Inferior parietal cortex (tissue), 1 donor: ENCODE measurements around the gene SYT1.

Experiments
- DNase-seq: peaks from one replicate; pipeline ENCODE4 v3.0.0-alpha.2; 2016; ENCODE audit errors: extremely low spot score

SYT1 gene

DNA sequence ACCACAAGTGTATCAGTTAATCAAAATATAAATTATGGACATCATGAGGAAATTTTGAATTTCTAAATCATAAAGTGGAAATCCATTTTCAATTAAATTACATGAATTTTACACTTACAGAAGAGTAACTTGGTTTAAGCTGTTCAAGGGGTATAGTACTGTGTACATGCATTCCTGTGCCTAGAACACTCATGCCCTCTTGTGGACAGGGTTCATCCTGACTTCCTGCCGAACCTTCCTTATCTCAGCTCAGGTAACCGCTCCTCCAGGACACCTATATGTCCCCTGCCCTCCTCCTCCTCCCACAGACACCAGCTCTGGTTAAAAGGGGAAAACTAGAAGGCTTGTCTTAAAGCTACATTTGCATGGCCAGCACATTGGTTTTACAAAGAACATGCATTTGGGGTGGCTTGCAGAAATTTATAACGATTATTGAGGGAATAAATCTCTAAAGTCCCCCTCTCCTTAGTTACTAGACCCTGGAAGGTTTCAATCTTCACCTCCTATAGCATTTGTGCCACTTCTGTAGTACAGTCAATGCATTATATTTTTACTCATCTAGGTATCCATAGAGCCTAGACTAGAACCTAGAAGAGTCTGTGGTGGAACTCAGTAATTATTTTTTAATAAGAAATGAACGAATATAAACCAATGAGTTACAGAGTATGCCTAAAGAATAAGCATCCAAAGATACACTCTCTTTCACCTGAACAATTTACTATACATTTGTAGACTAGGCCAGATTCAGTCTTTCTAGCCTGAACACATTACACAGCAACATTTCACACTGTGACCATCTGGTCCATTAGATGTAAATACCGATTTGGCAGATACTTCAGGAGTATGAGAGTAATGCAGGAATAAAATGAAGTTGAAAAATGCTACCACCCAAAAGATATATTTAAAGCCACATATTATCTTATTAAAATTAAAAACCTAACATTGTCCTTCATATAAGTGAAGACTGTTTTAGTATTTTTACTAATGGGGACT lies 480.6 kb downstream of the SYT1 start:
- no peak for DNase-seq

DNA sequence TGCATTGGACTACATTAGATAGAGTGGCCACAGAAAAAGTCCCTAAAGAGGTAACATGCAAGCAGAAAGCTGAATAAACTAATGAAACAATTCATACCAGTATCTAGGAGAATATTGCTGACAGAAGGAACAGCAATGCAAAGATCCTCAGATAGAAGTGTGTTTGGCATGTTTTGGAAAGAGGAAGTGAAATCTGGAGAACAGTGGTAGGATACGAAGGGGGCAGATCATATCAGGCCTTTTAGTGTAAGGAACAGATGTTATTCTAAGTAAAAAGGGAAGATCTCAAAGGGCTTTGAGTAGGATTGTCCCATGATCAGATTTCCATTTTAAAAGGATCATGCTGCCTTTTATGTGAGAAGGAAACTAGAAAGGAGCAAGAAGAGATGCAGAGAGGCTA lies 483.3 kb downstream of the SYT1 start:
- DNase-seq = no peak

DNA sequence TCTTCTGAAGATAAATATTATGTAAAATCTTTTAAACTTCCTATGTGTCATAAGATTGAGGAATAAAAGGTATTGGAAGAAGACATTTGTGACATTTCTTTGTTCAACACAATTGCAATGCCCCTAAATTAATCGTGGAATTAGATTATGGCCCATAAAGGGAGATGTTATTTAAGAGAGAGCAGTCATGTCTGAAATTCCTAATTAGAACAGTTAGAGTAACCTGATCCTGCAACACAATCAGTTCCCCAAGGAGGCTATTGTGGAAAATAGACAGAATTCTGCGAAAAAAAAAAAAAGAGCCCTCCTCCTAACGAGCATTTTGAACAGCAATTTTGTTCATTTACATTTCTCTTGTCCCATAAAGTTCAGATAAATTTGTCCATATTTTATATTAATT lies 486.7 kb downstream of the SYT1 start:
- no peak for DNase-seq

DNA sequence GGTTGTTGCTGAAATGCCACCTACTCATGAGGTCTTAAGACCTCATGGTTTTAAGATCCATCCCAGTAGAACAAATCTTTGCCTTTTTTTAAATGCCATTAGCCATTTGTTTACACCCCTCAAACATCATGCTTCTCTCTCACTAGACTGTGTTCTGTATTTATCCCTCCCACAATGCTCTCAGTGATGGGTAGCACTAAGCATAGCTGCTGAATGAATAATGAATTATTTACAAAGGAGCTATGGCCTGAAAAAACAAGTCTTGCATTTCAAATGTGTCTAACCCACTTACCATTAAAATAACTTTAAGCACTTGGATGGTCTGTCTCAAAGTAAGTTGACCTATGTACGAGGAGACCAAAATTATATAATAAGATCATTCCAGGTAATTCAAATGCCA lies 491.6 kb downstream of the SYT1 start:
- no peak for DNase-seq

DNA sequence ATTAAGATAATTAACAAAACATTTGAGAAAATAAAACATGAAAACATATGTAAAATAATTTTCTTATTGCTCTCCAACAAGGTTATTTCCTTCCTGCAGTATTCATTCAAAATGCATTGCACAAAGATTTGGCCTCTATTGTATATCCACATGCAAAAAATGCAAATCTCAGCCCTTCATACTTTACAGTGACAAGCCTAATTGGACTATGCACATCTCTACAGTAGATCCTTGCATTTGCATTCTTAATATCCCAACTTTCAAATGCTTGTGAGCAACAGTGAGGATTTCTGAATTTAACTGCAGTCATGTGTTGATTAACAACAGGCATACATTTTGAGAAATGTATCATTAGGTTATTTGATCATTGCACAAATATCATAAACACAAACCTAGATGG lies 492.5 kb downstream of the SYT1 start:
- no peak for DNase-seq

DNA sequence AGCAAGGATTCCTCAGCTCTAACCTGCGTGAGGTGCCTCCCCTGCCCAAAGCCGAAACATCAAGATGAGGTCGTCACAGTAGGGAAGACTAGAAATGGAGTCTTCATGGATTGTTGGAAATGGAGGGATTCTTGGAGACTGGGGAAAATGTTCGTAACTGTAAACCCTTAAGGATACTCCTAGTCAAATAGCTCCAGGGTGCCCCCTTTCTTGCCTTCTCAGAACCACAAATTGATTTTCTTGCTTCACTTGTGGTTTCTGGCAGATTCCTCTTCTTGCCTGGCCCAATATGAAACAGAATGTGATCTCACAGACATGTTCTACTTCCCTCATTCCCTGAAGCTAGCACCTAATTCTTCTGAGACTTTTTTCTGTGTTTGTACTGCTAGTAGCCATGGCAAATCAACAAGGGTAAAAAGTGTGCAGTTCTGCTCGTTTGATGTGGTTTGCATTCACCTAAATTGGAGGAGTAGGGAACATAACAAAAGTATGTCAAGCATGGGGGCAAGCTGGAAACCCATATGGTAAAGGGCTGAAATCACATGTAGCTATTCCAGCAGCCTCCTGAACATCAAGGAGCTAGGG lies 494.2 kb downstream of the SYT1 start:
- DNase-seq = no peak

DNA sequence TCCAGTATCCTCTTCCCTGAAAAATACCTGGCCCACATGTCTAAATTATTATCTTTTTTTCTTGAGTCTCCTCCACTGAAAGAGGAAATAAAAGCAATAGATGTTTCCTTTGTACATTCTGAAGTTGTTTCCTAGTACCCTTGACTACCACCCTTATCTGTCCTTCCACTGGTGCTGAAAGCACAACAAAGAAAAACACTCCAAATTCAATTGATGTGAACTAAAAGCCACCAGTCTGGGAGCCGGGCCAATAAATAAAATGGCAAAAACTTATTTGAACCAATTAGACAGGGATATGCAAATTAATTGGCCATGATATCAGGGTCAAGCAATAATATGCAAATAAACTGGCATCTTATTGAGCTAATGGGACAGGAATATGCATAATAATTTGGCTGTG lies 495.7 kb downstream of the SYT1 start:
- no peak for DNase-seq

DNA sequence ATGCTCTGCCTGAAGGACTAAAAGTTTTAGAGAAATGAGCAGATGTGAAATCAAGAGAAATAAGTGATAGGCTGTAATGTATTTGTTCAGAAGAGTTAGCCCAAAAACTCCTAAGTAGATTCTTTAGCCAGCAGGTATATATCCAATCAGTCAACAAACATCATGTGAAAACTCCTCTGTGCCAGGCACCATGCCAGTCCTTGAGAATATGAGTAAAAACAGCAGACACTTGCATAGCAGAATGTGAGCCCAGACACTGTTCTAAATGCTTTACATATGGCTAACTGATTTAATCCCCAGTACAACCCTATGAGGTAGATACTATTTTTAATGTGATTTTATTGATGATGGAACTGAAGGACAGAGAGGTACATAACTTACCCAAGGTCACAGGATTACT lies 496.4 kb downstream of the SYT1 start:
- no peak for DNase-seq

DNA sequence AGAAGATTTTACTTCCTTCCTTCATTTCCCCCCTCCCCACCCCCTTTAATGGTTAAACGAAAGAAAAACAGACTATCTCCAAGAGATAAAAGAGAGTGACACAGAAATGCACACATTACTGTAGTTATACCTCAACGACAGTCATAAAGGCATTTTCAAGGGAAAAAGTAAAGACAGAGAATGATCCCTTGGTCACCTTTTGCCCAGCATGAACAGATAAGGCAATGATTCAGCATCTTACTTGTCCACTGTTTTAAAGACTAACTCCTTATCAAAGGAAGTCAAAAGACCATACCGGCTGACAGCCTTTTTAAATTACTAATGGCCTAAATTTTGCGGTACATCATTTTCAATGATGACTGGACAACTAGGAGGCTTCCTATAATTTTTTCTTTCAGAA lies 499.6 kb downstream of the SYT1 start:
- DNase-seq = no peak

DNA sequence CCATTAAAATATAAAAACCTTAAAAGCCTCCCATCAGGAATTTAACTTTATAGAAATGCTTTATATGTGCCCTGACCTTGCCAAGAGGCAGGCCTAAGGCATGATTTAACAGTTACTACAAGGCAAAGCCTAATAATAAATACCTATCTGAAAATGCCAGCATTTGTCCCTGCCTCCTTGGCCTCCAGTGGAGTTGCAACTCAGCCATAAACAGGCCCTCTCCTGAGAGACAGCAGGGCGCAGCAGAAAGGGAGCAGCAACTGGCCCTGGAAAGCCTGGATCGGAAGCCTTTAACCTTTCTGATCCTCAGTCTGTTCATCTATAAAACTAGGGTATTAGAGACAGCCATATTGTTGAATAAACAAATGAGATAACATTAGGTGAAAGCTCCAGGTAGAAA lies 501.8 kb downstream of the SYT1 start:
- no peak for DNase-seq

DNA sequence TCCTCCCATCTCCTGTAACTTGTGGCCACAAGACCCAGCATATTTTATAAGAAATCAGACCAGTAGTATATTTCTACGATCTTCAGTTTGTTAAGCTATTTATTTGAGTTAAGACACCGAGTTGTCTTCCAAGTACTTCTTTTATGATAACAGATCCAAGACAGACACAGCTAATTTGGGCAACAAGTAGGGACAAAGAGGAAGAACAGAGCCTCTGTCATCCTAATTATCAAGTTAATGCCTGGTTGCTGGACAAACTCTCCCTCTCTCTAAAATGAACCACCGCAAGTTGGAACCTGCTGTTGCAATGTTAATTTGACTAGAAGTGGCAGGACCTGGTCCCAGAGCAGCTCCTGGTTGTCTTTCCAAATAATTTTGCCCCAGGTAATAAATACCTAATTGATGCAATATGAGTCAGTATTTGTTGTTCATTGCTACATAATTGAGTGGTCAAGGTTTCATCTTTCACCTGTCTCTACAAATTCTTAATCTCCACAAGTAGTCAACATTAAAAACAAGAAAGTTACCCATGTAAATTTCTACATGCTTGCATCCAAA lies 502.5 kb downstream of the SYT1 start:
- DNase-seq = no peak

DNA sequence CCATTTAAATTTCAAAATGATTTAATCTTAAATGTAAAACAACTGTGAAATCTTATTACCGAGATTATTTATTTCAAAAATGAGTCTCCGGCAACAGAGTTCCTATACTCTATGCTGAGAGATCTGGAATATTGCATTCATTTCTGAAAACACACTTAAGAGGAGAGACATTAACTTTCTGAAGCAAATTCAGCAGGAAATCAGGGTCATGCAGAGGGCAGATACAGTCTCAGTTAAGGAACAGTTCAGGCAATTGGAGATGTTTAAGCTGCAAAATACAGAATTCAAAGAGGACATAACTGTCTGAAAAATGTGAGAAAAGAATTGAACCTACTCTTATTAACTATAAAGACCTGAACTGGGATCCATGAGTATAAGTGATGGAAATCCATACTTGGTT lies 505.4 kb downstream of the SYT1 start:
- DNase-seq = no peak

DNA sequence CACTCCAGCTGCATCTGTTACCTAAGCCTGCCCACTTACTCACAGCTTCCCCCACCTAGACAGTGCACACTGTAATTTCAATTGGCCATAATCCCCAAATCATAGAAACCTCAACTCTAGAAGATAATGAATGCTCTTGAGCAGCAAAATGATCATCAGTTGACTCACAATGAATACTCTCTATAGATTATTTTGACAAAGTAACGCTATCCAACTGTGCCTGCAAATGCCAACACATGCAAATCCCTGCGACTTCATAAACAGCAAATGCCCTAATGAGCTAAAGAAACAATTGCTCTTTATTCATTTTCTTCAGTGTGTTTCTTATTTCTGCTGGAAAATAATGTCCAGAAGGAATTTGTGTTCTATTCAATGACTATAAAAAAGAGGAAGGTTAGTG lies 506.7 kb downstream of the SYT1 start:
- no peak for DNase-seq

DNA sequence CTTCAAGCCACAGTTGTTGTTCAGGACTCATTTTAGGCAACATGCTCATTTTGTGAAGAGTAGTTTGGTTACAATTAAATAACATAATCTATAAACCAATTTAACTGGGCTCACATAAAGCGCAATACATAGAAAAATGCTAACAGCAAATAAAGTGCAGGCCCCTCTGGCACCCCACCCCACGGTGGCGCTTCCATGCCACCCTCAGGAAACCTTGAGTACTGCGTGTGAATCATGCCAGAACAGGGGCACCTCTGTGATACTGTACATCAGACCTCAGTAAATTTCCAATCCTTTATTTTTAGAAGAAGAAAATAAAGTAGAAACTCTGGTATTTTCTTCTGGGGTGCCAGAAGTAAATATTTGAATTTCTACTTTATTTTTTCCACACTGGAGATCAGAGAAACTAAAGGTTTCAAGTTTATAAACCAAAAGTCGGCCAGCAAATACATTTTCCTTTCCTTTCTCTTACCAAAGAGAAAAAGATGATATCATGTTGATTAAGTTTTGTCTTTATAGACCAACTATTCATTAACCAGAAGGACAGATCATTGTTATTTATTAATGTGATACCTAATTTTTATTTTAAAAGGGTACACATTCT lies 509.4 kb downstream of the SYT1 start:
- no peak for DNase-seq

DNA sequence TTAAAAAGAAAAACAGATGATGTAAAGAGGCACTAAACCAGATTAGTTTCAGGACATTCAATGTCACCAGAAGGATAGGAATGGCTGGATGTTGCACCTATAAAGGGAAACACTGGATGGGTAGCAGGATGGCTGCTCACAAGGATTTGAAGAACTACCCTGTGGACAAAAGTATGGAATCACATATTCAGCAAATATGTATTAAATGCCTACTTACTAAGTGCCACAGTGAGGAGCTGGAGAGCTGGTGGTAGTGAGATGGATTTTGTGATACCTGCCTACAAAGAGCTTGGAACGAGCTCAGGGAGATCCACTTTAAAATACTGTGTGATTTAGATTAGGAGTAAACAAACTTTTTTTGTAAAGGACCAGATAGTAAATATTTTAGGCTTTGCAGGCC lies 510.0 kb downstream of the SYT1 start:
- no peak for DNase-seq

DNA sequence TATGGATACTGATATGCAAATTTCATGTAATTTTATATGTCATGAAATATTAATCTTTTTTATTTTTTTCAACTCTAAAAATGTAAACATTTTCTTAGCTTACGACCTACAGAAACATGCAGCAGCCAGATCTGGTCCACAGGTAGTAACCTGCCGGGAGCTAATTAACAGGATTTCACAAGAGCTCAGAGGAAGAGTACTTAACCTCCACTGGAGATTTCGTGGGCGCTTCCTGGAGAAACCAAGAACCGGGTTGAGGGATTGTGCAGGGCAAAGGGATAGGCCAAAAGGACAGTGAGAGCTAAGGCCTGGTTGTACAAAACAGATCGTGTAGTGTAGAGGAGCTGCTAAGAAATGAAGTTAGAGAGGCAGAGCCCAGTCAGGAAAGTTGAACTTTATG lies 510.5 kb downstream of the SYT1 start:
- no peak for DNase-seq

DNA sequence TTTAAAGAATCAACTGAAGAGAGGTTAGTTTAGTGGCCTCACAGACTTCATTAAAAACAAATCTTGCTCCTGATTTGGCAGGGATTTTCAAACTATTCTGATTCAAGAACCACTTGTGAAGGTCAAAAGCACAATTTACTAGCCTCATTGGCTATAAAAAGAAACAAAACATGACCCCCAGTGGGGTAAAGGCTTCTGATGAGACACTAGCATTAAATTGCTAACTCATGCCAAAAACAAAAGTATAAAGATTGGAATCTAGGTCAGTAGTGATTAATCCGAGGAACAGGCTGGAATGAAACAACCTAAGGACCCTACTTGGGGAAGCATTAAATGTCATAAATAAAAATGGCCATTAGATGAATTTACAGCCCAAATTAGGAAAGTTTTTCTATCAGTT lies 513.9 kb downstream of the SYT1 start:
- DNase-seq = no peak

DNA sequence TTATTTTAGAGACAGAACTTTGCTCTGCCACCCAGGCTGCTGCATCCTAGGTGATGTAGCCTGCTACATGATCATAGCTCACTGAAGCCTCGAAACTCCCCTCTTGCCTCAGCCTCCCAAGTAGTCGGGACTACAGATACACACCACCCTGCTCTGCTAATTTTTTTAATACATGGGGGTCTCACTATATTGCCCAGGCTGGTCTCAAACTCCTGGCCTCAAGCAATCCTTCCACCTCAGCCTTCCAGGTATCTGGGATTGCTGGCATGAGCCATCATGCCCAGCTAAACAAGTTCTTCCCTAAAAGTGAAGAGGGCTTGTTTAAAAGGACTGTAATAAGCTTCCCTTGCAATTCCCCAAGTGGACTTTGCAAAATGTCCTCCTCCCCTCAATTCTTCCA lies 515.8 kb downstream of the SYT1 start:
- no peak for DNase-seq

DNA sequence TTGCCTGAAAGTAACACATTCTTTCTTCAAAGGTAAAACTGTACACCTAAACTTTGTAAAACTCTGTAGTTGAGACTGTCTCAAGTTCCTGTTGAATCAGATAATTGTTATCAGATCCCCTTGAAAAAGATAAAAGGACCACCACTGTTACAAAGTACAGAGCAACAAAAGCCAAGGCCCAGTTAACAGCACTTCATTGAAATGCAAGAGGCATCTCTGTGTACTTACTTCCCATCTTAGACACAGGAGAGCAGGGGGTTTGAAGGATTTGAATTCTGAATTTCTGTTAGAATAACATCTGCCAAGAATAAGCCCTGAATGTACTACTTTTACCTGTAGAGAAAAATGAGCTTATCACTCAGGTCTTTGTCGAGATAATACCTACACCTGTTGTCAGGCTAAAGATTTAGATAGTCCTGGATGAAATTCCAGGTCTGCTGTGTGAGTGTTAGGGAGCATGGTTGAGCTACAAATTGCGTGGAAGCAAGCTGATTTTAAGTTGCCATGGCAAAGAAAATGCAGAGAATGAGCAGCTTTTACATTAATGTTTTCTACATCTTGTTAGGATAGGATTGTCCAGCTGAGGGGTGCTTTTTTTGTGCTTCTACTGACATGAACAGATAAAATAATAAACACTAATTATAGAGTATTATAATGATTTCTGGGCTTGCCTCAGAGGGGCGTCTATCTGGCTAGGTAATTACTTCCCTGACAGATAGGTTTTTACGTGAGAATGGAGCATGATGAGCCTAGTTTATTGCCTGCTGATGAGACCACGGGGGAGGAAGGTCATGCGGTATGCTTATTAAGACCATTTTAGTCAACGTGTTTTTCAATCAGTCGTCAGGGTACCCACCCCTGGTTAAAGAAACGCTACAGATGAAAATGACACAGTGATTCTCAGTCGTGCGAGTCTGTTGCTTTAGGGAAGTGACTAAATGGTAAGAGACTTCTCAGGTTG lies 517.0 kb downstream of the SYT1 start:
- no peak for DNase-seq

DNA sequence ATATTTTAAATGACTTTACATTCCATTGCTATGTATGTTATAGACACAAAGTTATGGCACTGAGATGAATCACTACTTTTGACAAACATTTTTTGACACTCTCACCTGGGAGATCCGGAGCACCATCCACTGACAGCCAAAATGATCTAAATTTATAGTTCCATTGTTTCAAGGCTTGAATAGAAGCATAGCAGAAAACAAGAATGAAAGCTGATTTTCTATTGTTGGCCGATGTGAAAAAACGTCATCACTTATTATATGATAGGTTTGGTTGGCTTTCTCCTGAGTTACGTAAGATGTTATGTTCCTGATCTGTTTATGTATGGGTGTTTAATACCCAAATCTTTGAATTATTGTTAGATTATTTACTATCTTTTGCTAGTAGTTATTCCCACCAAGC lies 520.0 kb downstream of the SYT1 start:
- DNase-seq = no peak

DNA sequence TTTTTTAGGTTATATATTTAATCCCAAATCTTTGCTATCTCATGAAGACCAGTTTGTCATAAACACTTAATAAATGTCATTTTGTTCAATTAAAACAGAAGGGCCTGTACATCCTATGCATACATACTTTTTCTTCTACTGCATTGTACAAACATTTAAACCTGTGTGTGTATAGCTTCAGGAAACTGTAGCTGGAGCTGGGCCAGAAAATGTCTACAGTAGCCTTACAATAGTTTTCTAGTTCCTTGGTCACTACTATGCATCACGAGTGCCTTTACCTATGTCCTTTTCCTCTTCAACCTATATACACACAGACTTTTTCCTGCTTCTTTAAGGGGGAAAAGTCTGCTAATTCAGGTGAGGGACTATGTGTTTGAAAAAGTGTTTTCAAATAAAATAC lies 523.4 kb downstream of the SYT1 start:
- DNase-seq = no peak

DNA sequence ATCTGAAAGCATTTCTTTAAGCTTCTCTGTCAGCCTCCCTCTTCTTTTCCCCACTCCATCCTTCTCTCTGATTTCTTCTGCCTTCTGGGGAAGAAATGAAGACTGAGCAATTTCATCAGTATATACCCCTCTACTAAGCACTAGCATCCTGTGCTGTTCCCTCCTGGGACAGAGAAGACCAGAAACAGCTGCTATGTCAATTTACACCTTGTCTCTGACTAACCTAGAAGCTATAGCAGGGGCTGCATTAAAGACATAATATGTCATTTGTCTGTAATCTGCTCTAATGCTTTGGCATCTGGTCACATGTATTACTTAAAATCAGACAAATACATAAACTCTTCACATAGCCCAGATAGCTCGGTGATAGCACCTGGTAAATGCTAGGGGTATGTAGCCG lies 529.3 kb downstream of the SYT1 start:
- DNase-seq = no peak
